Calu3 (cell line): ENCODE data around the gene MBD4. TPM values are rescaled to one million over a fixed set of nuclear protein-coding genes. Genes with fewer than 3 reads are reported as not detected.

Experiments
- BruUV-seq: library from RNA; stranded (reverse); fragments of 400-500 nt; replicated peaks from 2 replicates; lab custom pipeline; 2021; lab: Mats Ljungman, UMichigan
- CTCF ChIA-PET: fragments of 300-600 bp; sonication (Branson Sonifier 250); formaldehyde crosslinking; loops from one replicate; lab custom pipeline; 2022; ENCODE audit warnings: antibody characterized with exemption; lab: Charles Lee
- DNase-seq: peaks from one replicate; pipeline ENCODE4 v3.0.0; 2022
- H3K27ac Mint-ChIP-seq: one replicate; pipeline ENCODE4 v1.8.0; 2022; ENCODE audit warnings: mixed read lengths; ENCODE audit not compliant: unreplicated experiment
- H3K27me3 Mint-ChIP-seq: one replicate; pipeline ENCODE4 v1.8.0; 2022; ENCODE audit warnings: mixed read lengths; ENCODE audit not compliant: unreplicated experiment
- H3K36me3 Mint-ChIP-seq: one replicate; pipeline ENCODE4 v1.8.0; 2022; ENCODE audit warnings: mild to moderate bottlenecking, moderate library complexity, mixed read lengths; ENCODE audit not compliant: insufficient read depth, unreplicated experiment
- H3K4me1 Mint-ChIP-seq: one replicate; pipeline ENCODE4 v1.8.0; 2022; ENCODE audit warnings: mild to moderate bottlenecking, low read depth, mixed read lengths; ENCODE audit not compliant: unreplicated experiment
- H3K4me3 Mint-ChIP-seq: one replicate; pipeline ENCODE4 v1.8.0; 2022; ENCODE audit warnings: mild to moderate bottlenecking, low read depth, moderate library complexity, mixed read lengths; ENCODE audit not compliant: unreplicated experiment
- H3K9me3 Mint-ChIP-seq: one replicate; pipeline ENCODE4 v1.8.0; 2022; ENCODE audit warnings: low read depth, mixed read lengths; ENCODE audit not compliant: unreplicated experiment
- intact Hi-C: fragments of 100-400 bp; cut with micrococcal nuclease; formaldehyde crosslinking; loops from one replicate; pipeline ENCODE4 v1.10.0; 2022; ENCODE audit not compliant: unreplicated experiment
- total RNA-seq: library from RNA; stranded (reverse); gene quantifications from 2 replicates; pipeline ENCODE4 v1.2.3, GENCODE V29; 2022
- TF ChIP-seq, protein P1 (sequence below): fragments of 200-600 bp; IDR thresholded peaks from one replicate; pipeline ENCODE4 v1.8.0; 2022; ENCODE audit warnings: antibody characterized with exemption; ENCODE audit not compliant: unreplicated experiment

Gene MBD4
- total RNA-seq, 1 experiment from 2014 or later: 52.3 TPM

- TF ChIP-seq, protein P1, sequence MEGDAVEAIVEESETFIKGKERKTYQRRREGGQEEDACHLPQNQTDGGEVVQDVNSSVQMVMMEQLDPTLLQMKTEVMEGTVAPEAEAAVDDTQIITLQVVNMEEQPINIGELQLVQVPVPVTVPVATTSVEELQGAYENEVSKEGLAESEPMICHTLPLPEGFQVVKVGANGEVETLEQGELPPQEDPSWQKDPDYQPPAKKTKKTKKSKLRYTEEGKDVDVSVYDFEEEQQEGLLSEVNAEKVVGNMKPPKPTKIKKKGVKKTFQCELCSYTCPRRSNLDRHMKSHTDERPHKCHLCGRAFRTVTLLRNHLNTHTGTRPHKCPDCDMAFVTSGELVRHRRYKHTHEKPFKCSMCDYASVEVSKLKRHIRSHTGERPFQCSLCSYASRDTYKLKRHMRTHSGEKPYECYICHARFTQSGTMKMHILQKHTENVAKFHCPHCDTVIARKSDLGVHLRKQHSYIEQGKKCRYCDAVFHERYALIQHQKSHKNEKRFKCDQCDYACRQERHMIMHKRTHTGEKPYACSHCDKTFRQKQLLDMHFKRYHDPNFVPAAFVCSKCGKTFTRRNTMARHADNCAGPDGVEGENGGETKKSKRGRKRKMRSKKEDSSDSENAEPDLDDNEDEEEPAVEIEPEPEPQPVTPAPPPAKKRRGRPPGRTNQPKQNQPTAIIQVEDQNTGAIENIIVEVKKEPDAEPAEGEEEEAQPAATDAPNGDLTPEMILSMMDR: no peak
- Mint-ChIP-seq H3K9me3 (no peaks in the 10 kb centered on the region), H3K4me3 (no peak overlapping the region), H3K27me3 (no peaks in the 10 kb centered on the region), H3K36me3 (no peaks in the 10 kb centered on the region), H3K4me1 (no peaks in the 10 kb centered on the region), H3K27ac (no peak overlapping the region)
- intact Hi-C loops: no loop called here
- no peak for DNase-seq
- CTCF ChIA-PET: interaction anchor here (0.9 kb wide), 1 partner anchor 294 kb away, joined by 5 read pairs; no protein-coding TSS in a partner anchor
- no TSS peak for BruUV-seq
These were observed 22.7 kb upstream of the MBD4 start for GRCh38 chr3:129462361-129462968.

- TF ChIP-seq, protein P1: no peak
- H3K9me3 Mint-ChIP-seq: no peaks in the 10 kb centered on the region
- CTCF ChIA-PET: interaction anchor here (0.9 kb wide), 1 partner anchor 294 kb away, joined by 5 read pairs; no protein-coding TSS in a partner anchor
- H3K36me3 Mint-ChIP-seq: no peaks in the 10 kb centered on the region
- no TSS peak for BruUV-seq
- no peaks in the 10 kb centered on the region for H3K27me3 Mint-ChIP-seq
- no peaks in the 10 kb centered on the region for H3K4me1 Mint-ChIP-seq
- intact Hi-C loops: no loop called here
- no peak overlapping the region for H3K27ac Mint-ChIP-seq
- no peak overlapping the region for H3K4me3 Mint-ChIP-seq
- no peak for DNase-seq
These were observed 21.9 kb upstream of the MBD4 start for GRCh38 chr3:129461461-129462146.

GRCh38 chr3:129461022-129461421 lies 21.3 kb upstream of the MBD4 start:
- no peaks in the 10 kb centered on the region for H3K27me3 Mint-ChIP-seq
- TF ChIP-seq, protein P1: no peak
- DNase-seq: no peak
- no peaks in the 10 kb centered on the region for H3K36me3 Mint-ChIP-seq
- H3K4me3 Mint-ChIP-seq: no peak overlapping the region
- H3K27ac Mint-ChIP-seq: no peak overlapping the region
- intact Hi-C loops: no loop called here
- H3K4me1 Mint-ChIP-seq: no peaks in the 10 kb centered on the region
- CTCF ChIA-PET: no interaction called here
- H3K9me3 Mint-ChIP-seq: no peaks in the 10 kb centered on the region
- BruUV-seq: no TSS peak

DNA sequence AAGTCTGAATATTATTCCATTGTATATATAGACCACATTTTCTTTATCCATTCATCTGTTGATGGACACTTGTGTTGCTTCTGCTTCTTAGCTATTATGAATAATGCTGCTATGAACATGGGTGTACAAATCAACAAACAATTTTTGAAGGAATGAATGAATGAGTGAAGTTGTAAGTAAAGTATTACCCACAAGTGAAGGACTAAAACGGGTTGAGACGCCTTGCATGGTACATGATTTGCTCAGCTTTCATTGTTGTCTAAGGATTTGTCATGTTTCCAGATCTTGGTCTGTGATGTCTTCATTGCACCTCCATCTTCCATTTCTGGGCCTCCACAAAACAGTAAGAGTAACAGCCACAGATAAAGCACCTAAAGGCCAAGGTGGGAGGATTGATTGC lies 20.8 kb upstream of the MBD4 start:
- no TSS peak for BruUV-seq
- no peaks in the 10 kb centered on the region for H3K36me3 Mint-ChIP-seq
- H3K4me1 Mint-ChIP-seq: no peaks in the 10 kb centered on the region
- intact Hi-C loops: no loop called here
- H3K27me3 Mint-ChIP-seq: no peaks in the 10 kb centered on the region
- H3K9me3 Mint-ChIP-seq: no peaks in the 10 kb centered on the region
- CTCF ChIA-PET: no interaction called here
- TF ChIP-seq, protein P1: no peak
- DNase-seq: no peak
- no peak overlapping the region for H3K27ac Mint-ChIP-seq
- H3K4me3 Mint-ChIP-seq: no peak overlapping the region
